PC-9 (cell line): ENCODE results near the gene SHF. TPM values are rescaled to one million over a fixed set of nuclear protein-coding genes. Genes with fewer than 3 reads are reported as not detected.

ENCODE experiments used
- BruUV-seq: library from RNA; stranded (reverse); fragments of 400-500 nt; replicated peaks from 2 replicates; lab custom pipeline; 2021; lab: Mats Ljungman, UMichigan
- CTCF ChIA-PET: fragments of 300-600 bp; sonication (Branson Sonifier 250); formaldehyde crosslinking; loops from one replicate; lab custom pipeline; 2022; ENCODE audit warnings: antibody characterized with exemption; lab: Charles Lee
- POLR2A ChIA-PET: fragments of 300-600 bp; sonication (Branson Sonifier 250); formaldehyde crosslinking; loops from one replicate; lab custom pipeline; 2022; ENCODE audit warnings: antibody characterized with exemption; ENCODE audit not compliant: unreplicated experiment; lab: Charles Lee
- DNase-seq, 2 experiments: peaks; one replicate each; pipeline versions ENCODE4 v3.0.0 to v3.0.0-alpha.2; 2015 to 2022; ENCODE audit warnings: mixed read lengths in 1 of 2
- H2AFZ ChIP-seq: fragments of 200-600 bp; sonication (generic); 2 replicates; pipeline ENCODE4 v1.8.1; 2017; ENCODE audit warnings: antibody characterized with exemption
- H3F3A ChIP-seq: fragments of 200-600 bp; sonication (generic); 2 replicates; pipeline ENCODE4 v1.8.1; 2017; ENCODE audit warnings: antibody characterized with exemption, mild to moderate bottlenecking, low read depth; ENCODE audit not compliant: insufficient read depth
- H3K27ac ChIP-seq: fragments of 200-600 bp; sonication (generic); 2 replicates; pipeline ENCODE4 v1.6.1; 2016; ENCODE audit warnings: mixed run types
- H3K27me3 ChIP-seq: fragments of 200-600 bp; sonication (generic); 2 replicates; pipeline ENCODE4 v1.6.1; 2016; ENCODE audit warnings: low read depth, mixed run types; ENCODE audit not compliant: insufficient read depth
- H3K36me3 ChIP-seq: fragments of 200-600 bp; sonication (generic); 2 replicates; pipeline ENCODE4 v1.6.1; 2016; ENCODE audit warnings: low read depth, mixed run types
- H3K4me1 ChIP-seq: fragments of 200-600 bp; sonication (generic); replicated peaks from 2 replicates; pipeline ENCODE4 v1.6.1; 2016; ENCODE audit warnings: mixed run types; ENCODE audit not compliant: insufficient read depth
- H3K4me2 ChIP-seq: fragments of 200-600 bp; sonication (generic); 2 replicates; pipeline ENCODE4 v1.6.1; 2017; ENCODE audit warnings: mixed run types
- H3K4me3 ChIP-seq: fragments of 200-600 bp; sonication (generic); 2 replicates; pipeline ENCODE4 v1.6.1; 2016; ENCODE audit warnings: mixed run types
- H3K79me2 ChIP-seq: fragments of 200-600 bp; sonication (generic); 2 replicates; pipeline ENCODE4 v1.6.1; 2017; ENCODE audit warnings: low read depth, mixed run types
- H3K9me2 ChIP-seq: fragments of 200-600 bp; sonication (generic); 2 replicates; pipeline ENCODE4 v1.8.1; 2017; ENCODE audit warnings: mild to moderate bottlenecking; ENCODE audit not compliant: insufficient read depth
- H3K9me3 ChIP-seq: fragments of 200-600 bp; sonication (generic); 2 replicates; pipeline ENCODE4 v1.8.1; 2016; ENCODE audit warnings: low read depth; ENCODE audit not compliant: insufficient read depth
- H4K20me1 ChIP-seq: fragments of 200-600 bp; sonication (generic); 2 replicates; pipeline ENCODE4 v1.8.1; 2017; ENCODE audit not compliant: insufficient read depth
- EZH2 ChIP-seq: fragments of 200-600 bp; sonication (generic); IDR thresholded peaks from 2 replicates; pipeline ENCODE4 v1.8.0; 2017; ENCODE audit warnings: antibody characterized with exemption, low read depth
- intact Hi-C: fragments of 100-400 bp; cut with micrococcal nuclease; formaldehyde crosslinking; loops from one replicate; pipeline ENCODE4 v1.10.0; 2022; ENCODE audit not compliant: unreplicated experiment
- total RNA-seq: library from RNA; stranded (reverse); gene quantifications from 2 replicates; pipeline ENCODE4 v1.2.3, GENCODE V29; 2021
- TF ChIP-seq, protein P1 (sequence below): fragments of 200-600 bp; sonication (generic); conservative IDR thresholded peaks from 2 replicates; pipeline ENCODE4 v1.6.1; 2017; ENCODE audit warnings: mixed run types, antibody characterized with exemption, mild to moderate bottlenecking, moderate library complexity

SHF gene
- total RNA-seq, 1 experiment from 2014 or later, result 6.1 TPM

GRCh38 chr15:45231864-45232562, 44.2 kb upstream of the SHF start:
- Histone ChIP-seq H3K4me2 (no peak overlapping the region), H3K4me1 (no peaks in the 10 kb centered on the region), H3K9me3 (no peaks in the 10 kb centered on the region), H3K27me3 (no peaks in the 10 kb centered on the region), H3K9me2 (no peaks in the 10 kb centered on the region), H3K79me2 (no peaks in the 10 kb centered on the region), H4K20me1 (no peaks in the 10 kb centered on the region), H3F3A (no peaks in the 10 kb centered on the region), H3K4me3 (no peak overlapping the region), H2AFZ (no peak overlapping the region), H3K36me3 (no peaks in the 10 kb centered on the region), H3K27ac (no peak overlapping the region)
- no TSS peak for BruUV-seq
- no peak for DNase-seq
- CTCF ChIA-PET, result no interaction called here
- TF ChIP-seq, protein P1, sequence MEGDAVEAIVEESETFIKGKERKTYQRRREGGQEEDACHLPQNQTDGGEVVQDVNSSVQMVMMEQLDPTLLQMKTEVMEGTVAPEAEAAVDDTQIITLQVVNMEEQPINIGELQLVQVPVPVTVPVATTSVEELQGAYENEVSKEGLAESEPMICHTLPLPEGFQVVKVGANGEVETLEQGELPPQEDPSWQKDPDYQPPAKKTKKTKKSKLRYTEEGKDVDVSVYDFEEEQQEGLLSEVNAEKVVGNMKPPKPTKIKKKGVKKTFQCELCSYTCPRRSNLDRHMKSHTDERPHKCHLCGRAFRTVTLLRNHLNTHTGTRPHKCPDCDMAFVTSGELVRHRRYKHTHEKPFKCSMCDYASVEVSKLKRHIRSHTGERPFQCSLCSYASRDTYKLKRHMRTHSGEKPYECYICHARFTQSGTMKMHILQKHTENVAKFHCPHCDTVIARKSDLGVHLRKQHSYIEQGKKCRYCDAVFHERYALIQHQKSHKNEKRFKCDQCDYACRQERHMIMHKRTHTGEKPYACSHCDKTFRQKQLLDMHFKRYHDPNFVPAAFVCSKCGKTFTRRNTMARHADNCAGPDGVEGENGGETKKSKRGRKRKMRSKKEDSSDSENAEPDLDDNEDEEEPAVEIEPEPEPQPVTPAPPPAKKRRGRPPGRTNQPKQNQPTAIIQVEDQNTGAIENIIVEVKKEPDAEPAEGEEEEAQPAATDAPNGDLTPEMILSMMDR, result no peak
- TF ChIP-seq EZH2, result no peak
- POLR2A ChIA-PET, result no interaction called here
- intact Hi-C loops, result no loop called here

- Histone ChIP-seq H4K20me1 (no peaks in the 10 kb centered on the region), H3K27me3 (no peaks in the 10 kb centered on the region), H2AFZ (no peak overlapping the region), H3K9me2 (no peaks in the 10 kb centered on the region), H3K4me1 (no peaks in the 10 kb centered on the region), H3K4me2 (no peak overlapping the region), H3K9me3 (no peaks in the 10 kb centered on the region), H3K4me3 (no peak overlapping the region), H3K36me3 (no peaks in the 10 kb centered on the region), H3F3A (no peaks in the 10 kb centered on the region), H3K27ac (no peak overlapping the region), H3K79me2 (no peaks in the 10 kb centered on the region)
- TF ChIP-seq, protein P1, result no peak
- TF ChIP-seq EZH2, result no peak
- no peak for DNase-seq
- ChIA-PET POLR2A (no interaction called here), CTCF (no interaction called here)
- intact Hi-C loops, result no loop called here
- no TSS peak for BruUV-seq
Observed at GRCh38 chr15:45231132-45231531, 43.4 kb upstream of the SHF start.

- H3K4me1 ChIP-seq, result no peaks in the 10 kb centered on the region
- no peaks in the 10 kb centered on the region for H3K36me3 ChIP-seq
- no peaks in the 10 kb centered on the region for H3K79me2 ChIP-seq
- POLR2A ChIA-PET, result no interaction called here
- no peaks in the 10 kb centered on the region for H3K27me3 ChIP-seq
- DNase-seq, result no peak
- H3K27ac ChIP-seq, result no peak overlapping the region
- no peak overlapping the region for H3K4me3 ChIP-seq
- no peak overlapping the region for H3K4me2 ChIP-seq
- intact Hi-C loops, result no loop called here
- no TSS peak for BruUV-seq
- H4K20me1 ChIP-seq, result no peaks in the 10 kb centered on the region
- no peak for TF ChIP-seq EZH2
- TF ChIP-seq, protein P1, result no peak
- H3K9me3 ChIP-seq, result no peaks in the 10 kb centered on the region
- no peaks in the 10 kb centered on the region for H3F3A ChIP-seq
- CTCF ChIA-PET, result interaction anchor here (0.7 kb wide), 1 partner anchor 411 kb away, joined by 3 read pairs; no protein-coding TSS in a partner anchor
- H2AFZ ChIP-seq, result no peak overlapping the region
- no peaks in the 10 kb centered on the region for H3K9me2 ChIP-seq
Observed at GRCh38 chr15:45230245-45230965, 42.6 kb upstream of the SHF start.
